Measurements from ENCODE around the gene CPSF4L. TPM values are rescaled to one million over a fixed set of nuclear protein-coding genes. Genes with fewer than 3 reads are reported as not detected.

CPSF4L gene
- total and polyA plus RNA-seq, 2 of the 13 experiments (the other 11 are each of a cell fraction or from before 2014, with no cell fraction given), result 0.73 to 1.6 TPM

- TF ChIP-seq ZNF570 (CRISPR knock-in tag; IDR thresholded peaks at IDR 0.05; ENCODE audit: borderline replicate concordance) (no peak), FOSL2 (CRISPR knock-in tag; IDR thresholded peaks at IDR 0.05) (peak; percentile 71), IRX3 (CRISPR knock-in tag; IDR thresholded peaks at IDR 0.05; ENCODE audit: borderline replicate concordance, low read depth) (peak; percentile 81; the same call in 1 of the 2 replicates), ZSCAN22 (CRISPR knock-in tag; IDR thresholded peaks at IDR 0.05) (no peak), E2F2 (CRISPR knock-in tag; IDR thresholded peaks at IDR 0.05; ENCODE audit: borderline replicate concordance) (no peak), HDAC6 (IDR thresholded peaks at IDR 0.05; ENCODE audit: low read depth, low read length) (no peak), CEBPB (IDR thresholded peaks at IDR 0.05; ENCODE audit: borderline replicate concordance, low read depth, low read length) (peak; percentile 9; the same call in 1 of the 2 replicates), KAT2B (IDR thresholded peaks at IDR 0.05; ENCODE audit: borderline replicate concordance, low read depth, low read length) (no peak), SNAPC2 (CRISPR knock-in tag; IDR thresholded peaks at IDR 0.05) (peak; percentile 88), U2AF2 (IDR thresholded peaks at IDR 0.05; ENCODE audit: low read depth, low read length) (no peak), JUNB (CRISPR knock-in tag; IDR thresholded peaks at IDR 0.05; ENCODE audit: borderline replicate concordance) (peak; percentile 78; the same call in 1 of the 2 replicates), FOXC1 (CRISPR knock-in tag; IDR thresholded peaks at IDR 0.05; ENCODE audit: borderline replicate concordance) (no peak), ZNF746 (CRISPR knock-in tag; IDR thresholded peaks at IDR 0.05) (peak; percentile 99), CAMTA2 (CRISPR knock-in tag; IDR thresholded peaks at IDR 0.05; ENCODE audit: borderline replicate concordance) (no peak), ZEB1 (IDR thresholded peaks at IDR 0.05; ENCODE audit: insufficient replicate concordance, low read depth) (peak; percentile 90), THYN1 (CRISPR knock-in tag; IDR thresholded peaks at IDR 0.05; ENCODE audit: borderline replicate concordance, low read depth) (no peak), ZSCAN5A (CRISPR knock-in tag; IDR thresholded peaks at IDR 0.05; ENCODE audit: borderline replicate concordance) (peak; percentile 89; the same call in 1 of the 2 replicates), NKX3-1 (CRISPR knock-in tag; IDR thresholded peaks at IDR 0.05) (no peak), ZBED4 (CRISPR knock-in tag; IDR thresholded peaks at IDR 0.05; ENCODE audit: borderline replicate concordance) (peak; percentile 69; the same call in 1 of the 2 replicates), RXRB (CRISPR knock-in tag; IDR thresholded peaks at IDR 0.05; ENCODE audit: borderline replicate concordance) (peak; percentile 98), CENPT (CRISPR knock-in tag; IDR thresholded peaks at IDR 0.05; ENCODE audit: low read depth) (no peak), PHF20 (CRISPR knock-in tag; IDR thresholded peaks at IDR 0.05) (peak; percentile 31; the same call in 1 of the 2 replicates)
These were observed 27.0 kb upstream of the CPSF4L start (continued) for GRCh38 chr17:73288534-73289302.

Data from HepG2 (cell line).